ENCODE measurements around the gene EIF3L. TPM values are rescaled to one million over a fixed set of nuclear protein-coding genes. Genes with fewer than 3 reads are reported as not detected.
A peak's percentile ranks its signal among the peaks of the same experiment; 100 is the strongest.

The EIF3L gene
- total RNA-seq, 1 donor from 2014 or later, result 338 TPM

DNA sequence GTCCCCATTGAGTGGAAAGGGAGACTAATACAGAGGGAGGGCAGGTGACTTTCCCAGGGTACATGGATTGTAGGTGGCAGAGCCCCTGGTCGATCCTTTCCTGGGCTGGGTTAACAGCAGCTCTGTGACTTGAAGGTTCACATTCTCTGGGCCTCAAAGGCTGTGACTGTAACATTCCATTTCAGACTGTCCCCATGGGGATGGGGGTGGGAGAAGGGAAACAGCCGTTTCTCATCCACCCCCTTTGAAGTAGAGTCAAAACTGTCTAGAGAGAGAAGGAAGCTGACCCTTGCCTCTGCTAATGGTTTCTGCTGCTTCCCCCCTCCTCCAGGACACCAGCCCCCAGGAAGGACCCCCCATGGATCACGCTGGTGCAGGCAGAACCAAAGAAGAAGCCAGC, 76.1 kb downstream of the EIF3L start:
- peaks cover 0 to 74% of the 10 kb centered on the region in 2 donors for H3K36me3 ChIP-seq
- H3K4me1 ChIP-seq, result peaks cover 9% of the 10 kb centered on the region
- no peak overlapping the region for H3K4me3 ChIP-seq
- no peaks in the 10 kb centered on the region for H3K9me3 ChIP-seq
- H3K27me3 ChIP-seq, result no peaks in the 10 kb centered on the region
- H3K27ac ChIP-seq, result no peak overlapping the region
- TF ChIP-seq POLR2A (IDR thresholded peaks at IDR 0.05) (no peak), POLR2AphosphoS5 (IDR thresholded peaks at IDR 0.05; ENCODE audit: insufficient read depth in 1 of 2, low read depth in 1 of 2) (no peak)
- TF ChIP-seq, protein P1, sequence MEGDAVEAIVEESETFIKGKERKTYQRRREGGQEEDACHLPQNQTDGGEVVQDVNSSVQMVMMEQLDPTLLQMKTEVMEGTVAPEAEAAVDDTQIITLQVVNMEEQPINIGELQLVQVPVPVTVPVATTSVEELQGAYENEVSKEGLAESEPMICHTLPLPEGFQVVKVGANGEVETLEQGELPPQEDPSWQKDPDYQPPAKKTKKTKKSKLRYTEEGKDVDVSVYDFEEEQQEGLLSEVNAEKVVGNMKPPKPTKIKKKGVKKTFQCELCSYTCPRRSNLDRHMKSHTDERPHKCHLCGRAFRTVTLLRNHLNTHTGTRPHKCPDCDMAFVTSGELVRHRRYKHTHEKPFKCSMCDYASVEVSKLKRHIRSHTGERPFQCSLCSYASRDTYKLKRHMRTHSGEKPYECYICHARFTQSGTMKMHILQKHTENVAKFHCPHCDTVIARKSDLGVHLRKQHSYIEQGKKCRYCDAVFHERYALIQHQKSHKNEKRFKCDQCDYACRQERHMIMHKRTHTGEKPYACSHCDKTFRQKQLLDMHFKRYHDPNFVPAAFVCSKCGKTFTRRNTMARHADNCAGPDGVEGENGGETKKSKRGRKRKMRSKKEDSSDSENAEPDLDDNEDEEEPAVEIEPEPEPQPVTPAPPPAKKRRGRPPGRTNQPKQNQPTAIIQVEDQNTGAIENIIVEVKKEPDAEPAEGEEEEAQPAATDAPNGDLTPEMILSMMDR (IDR thresholded peaks at IDR 0.05), result no peak
- intact Hi-C loops (cut with DNase I), result no loop called here
- no peak for DNase-seq (ENCODE audit: extremely low spot score in 2 of 2)

DNA sequence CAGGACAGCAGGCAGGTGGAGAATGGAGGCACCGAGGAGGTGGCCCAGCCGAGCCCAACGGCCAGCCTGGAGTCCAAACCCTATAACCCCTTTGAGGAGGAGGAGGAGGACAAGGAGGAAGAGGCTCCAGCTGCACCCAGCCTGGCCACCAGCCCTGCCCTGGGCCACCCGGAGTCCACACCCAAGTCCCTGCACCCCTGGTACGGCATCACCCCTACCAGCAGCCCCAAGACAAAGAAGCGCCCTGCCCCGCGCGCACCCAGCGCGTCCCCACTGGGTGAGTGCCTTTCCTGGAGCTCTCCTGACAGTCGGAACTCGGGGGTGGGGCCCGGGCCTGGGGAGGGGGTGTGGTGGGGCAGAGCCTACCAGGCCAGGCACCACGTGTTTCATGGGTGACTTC, 76.5 kb downstream of the EIF3L start:
- no peak overlapping the region for H3K27ac ChIP-seq
- intact Hi-C loops (cut with DNase I), result no loop called here

DNA sequence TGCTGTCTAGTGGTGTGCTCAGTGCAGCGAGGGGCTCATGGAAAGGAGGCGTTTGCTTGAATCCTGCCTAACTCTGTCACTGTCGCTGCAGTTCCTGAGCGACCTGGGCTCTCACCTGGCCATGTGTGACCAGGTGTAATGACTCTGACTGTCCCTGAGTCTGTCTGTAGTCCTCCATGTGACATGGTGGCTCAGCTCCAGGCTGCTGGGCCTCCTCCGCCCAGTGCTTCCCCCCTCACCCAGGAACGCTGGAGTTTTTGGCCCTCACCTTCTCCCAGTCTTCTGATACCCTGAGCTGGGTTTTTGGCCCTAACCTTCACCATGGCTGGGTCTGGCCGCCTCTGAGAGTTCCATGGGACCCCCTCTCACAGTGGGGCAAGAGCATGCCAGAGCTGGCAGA, 77.1 kb downstream of the EIF3L start:
- no peak for DNase-seq (ENCODE audit: extremely low spot score in 2 of 2)
- H3K36me3 ChIP-seq, result peaks cover 0 to 69% of the 10 kb centered on the region in 2 donors
- peaks cover 16% of the 10 kb centered on the region for H3K4me1 ChIP-seq
- no peaks in the 10 kb centered on the region for H3K9me3 ChIP-seq
- H3K27me3 ChIP-seq, result no peaks in the 10 kb centered on the region
- H3K4me3 ChIP-seq, result no peak overlapping the region
- H3K27ac ChIP-seq, result no peak overlapping the region
- intact Hi-C loops (cut with DNase I), result no loop called here
- TF ChIP-seq POLR2AphosphoS5 (IDR thresholded peaks at IDR 0.05; ENCODE audit: insufficient read depth in 1 of 2, low read depth in 1 of 2) (no peak), POLR2A (IDR thresholded peaks at IDR 0.05) (no peak)
- TF ChIP-seq, protein P1 (IDR thresholded peaks at IDR 0.05), result no peak

More for the DNA sequence above, 76.5 kb downstream of the EIF3L start:
- H3K4me3 ChIP-seq, result no peak overlapping the region
- peaks cover 14% of the 10 kb centered on the region for H3K4me1 ChIP-seq
- no peak for DNase-seq (ENCODE audit: extremely low spot score in 2 of 2)
- H3K27me3 ChIP-seq, result no peaks in the 10 kb centered on the region
- H3K9me3 ChIP-seq, result no peaks in the 10 kb centered on the region
- TF ChIP-seq POLR2A (IDR thresholded peaks at IDR 0.05) (no peak), POLR2AphosphoS5 (IDR thresholded peaks at IDR 0.05; ENCODE audit: insufficient read depth in 1 of 2, low read depth in 1 of 2) (no peak)
- TF ChIP-seq, protein P1 (IDR thresholded peaks at IDR 0.05), result no peak
- H3K36me3 ChIP-seq, result peaks cover 0 to 73% of the 10 kb centered on the region in 2 donors

DNA sequence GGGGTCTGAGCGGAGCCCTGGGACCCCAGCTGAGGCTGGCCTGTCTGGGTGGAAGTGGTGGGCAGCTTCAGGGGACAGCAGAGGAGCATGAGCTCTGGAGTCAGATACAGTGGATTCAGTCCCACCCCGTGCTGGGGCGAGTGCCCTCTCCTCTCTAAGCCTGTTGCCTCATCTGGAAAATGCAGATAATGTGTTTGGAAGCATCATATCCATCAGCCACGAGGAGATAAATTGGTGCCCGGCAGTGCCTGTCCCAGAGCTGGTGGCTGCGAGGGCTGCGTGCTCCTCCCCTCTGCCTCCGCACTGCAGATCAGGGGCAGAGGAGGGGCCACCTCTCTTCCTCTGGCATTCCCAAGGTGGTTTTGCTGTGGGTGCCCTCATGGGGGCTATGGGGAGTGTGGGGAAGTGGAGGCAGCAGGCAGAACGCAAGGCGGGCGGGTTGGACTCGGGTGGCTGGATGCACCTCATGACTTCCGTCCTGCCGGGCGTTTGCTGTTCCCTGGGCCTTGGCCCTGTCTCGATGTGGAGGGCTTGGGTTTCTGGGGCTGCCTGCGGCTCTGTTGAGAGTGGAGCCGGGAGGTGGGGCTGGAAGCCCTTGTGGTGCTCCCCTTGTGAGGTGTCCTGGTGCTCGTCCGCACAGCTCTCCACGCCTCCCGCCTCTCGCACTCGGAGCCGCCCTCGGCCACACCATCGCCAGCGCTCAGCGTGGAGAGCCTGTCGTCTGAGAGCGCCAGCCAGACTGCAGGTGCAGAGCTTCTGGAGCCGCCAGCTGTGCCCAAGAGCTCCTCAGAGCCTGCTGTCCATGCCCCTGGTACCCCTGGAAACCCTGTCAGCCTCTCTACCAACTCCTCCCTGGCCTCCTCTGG, 77.8 kb downstream of the EIF3L start:
- Histone ChIP-seq H3K36me3 (peaks cover 0 to 70% of the 10 kb centered on the region in 2 donors), H3K4me1 (peaks cover 16% of the 10 kb centered on the region), H3K9me3 (no peaks in the 10 kb centered on the region), H3K27ac (no peak overlapping the region), H3K4me3 (no peak overlapping the region), H3K27me3 (no peaks in the 10 kb centered on the region)
- intact Hi-C loops (cut with DNase I), result no loop called here
- TF ChIP-seq POLR2AphosphoS5 (IDR thresholded peaks at IDR 0.05; ENCODE audit: insufficient read depth in 1 of 2, low read depth in 1 of 2) (no peak), POLR2A (IDR thresholded peaks at IDR 0.05) (no peak)
- TF ChIP-seq, protein P1 (IDR thresholded peaks at IDR 0.05), result no peak
- DNase-seq (ENCODE audit: extremely low spot score in 2 of 2), result peak in 1 of 2 donors; percentile 92

DNA sequence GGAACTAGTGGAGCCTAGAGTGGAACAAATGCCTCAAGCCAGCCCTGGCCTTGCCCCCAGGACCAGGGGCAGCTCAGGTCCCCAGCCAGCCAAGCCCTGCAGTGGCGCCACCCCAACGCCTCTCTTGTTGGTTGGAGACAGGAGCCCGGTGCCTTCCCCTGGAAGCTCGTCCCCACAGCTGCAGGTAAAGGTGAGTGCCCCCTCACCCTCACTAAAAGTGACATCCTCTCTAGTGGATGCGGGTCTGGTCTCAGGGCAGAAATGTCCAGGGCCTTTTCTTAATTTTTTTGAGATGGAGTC, 78.4 kb downstream of the EIF3L start:
- no peak for DNase-seq (ENCODE audit: extremely low spot score in 2 of 2)
- intact Hi-C loops (cut with DNase I), result no loop called here
- Histone ChIP-seq H3K27ac (no peak overlapping the region), H3K27me3 (no peaks in the 10 kb centered on the region), H3K9me3 (no peaks in the 10 kb centered on the region), H3K4me1 (peaks cover 21% of the 10 kb centered on the region), H3K4me3 (no peak overlapping the region), H3K36me3 (peaks cover 0 to 76% of the 10 kb centered on the region in 2 donors)
- TF ChIP-seq POLR2A (IDR thresholded peaks at IDR 0.05) (no peak), POLR2AphosphoS5 (IDR thresholded peaks at IDR 0.05; ENCODE audit: insufficient read depth in 1 of 2, low read depth in 1 of 2) (no peak)
- TF ChIP-seq, protein P1 (IDR thresholded peaks at IDR 0.05), result no peak
